Activated T-cell treated with anti-CD3 and anti-CD28 coated beads, Interleukin-2, amount 50 U/mL, for 24 hours (primary cell): ENCODE data around the gene FAM78B.

Experiments used
- DNase-seq: peaks from one replicate; pipeline ENCODE4 v3.0.0-alpha.2; 2020
- H3K27ac Mint-ChIP-seq: 2 replicates; pipeline ENCODE4 v1.8.0; 2020; ENCODE audit warnings: mild to moderate bottlenecking, mixed read lengths
- H3K27me3 Mint-ChIP-seq: 2 replicates; pipeline ENCODE4 v1.8.0; 2020; ENCODE audit warnings: mixed read lengths
- H3K36me3 Mint-ChIP-seq: 2 replicates; pipeline ENCODE4 v1.8.0; 2020; ENCODE audit warnings: low read depth, mixed read lengths
- H3K4me1 Mint-ChIP-seq: 2 replicates; pipeline ENCODE4 v1.8.0; 2020; ENCODE audit warnings: low read depth, mixed read lengths
- H3K4me3 Mint-ChIP-seq: 2 replicates; pipeline ENCODE4 v1.8.0; 2020; ENCODE audit warnings: mild to moderate bottlenecking, moderate library complexity, mixed read lengths
- H3K9me3 Mint-ChIP-seq: 2 replicates; pipeline ENCODE4 v1.8.0; 2020; ENCODE audit warnings: mixed read lengths

The FAM78B gene, protein sequence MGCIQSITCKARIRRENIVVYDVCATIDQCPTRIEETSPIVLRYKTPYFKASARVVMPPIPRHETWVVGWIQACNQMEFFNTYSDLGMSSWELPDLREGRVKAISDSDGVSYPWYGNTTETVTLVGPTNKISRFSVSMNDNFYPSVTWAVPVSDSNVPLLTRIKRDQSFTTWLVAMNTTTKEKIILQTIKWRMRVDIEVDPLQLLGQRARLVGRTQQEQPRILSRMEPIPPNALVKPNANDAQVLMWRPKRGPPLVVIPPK

DNA sequence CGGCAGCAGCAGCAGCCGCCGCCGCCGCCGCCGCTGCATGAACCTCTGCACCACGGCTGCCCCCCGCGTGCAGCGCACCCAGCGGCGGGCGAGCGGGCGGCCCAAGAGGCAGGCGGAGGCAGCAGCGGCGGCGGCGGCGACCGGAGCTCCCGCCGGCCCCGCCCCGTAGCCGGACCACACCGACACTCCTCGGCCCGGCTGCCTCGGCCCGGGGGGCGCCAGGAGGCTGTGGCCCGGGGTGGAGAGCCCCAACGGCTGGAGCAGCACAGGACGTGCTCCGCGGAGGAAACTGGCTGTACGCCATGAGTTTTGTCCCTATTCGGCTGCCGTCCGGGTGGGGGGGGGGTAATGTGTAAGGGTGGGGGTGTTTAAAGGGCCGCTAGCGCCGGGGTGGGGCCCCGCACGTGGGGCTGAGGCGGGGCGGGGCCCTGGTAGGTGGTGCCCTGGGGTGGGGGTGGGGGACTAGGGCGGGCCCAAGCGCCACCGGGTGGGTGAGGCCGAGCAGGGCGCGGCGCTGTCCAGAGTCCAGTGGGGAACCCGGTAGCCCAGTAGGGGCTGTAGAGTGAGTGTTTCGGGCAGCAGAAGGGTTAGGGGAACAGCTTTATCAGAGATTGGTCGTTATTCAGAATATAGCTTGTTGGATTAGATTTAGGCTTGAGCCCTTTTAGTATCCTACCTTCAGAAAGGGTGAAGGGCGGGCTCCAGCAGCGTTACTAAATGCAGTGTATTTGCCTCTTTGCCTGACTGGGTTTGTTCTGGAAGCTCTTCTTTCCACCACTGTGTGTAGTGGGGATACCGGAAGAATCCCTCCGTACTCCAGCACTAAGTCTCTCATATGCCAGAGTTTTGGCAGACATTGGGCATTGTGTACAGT is at the start of gene FAM78B:
Gene FAM78B, minus strand, starts transcription at position 304 of the 874 bp plus-strand sequence. CDS start 753 bp downstream, outside the sequence.
- DNase-seq = peak; percentile 77
- Mint-ChIP-seq H3K27me3 (peaks cover 60% of the 10 kb centered on the region), H3K4me3 (peak within 1 kb of the TSS; percentile 74)

DNA sequence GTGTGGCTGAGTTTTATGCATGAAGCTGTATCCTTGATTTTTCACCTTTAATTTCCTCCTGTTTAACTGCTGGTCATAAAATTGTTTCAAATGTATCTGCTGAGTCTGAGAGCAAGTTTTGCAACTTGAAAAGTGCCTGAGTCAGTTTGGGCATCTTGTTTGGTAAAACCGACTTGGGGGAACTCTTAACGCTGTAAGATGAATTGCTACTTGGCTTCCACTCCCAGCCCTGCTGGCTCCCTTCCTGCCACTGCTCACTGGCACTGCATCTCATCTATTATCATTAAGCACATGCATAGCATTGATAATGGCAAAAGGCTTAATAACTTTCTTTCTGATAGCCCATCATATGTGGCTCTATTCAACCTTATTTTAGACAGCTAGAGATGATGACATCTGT is 35.7 kb upstream of the FAM78B start:
- Mint-ChIP-seq H3K36me3 (no peaks in the 10 kb centered on the region), H3K9me3 (no peaks in the 10 kb centered on the region), H3K4me3 (no peak overlapping the region), H3K27me3 (peaks cover 3% of the 10 kb centered on the region), H3K27ac (no peak overlapping the region), H3K4me1 (no peaks in the 10 kb centered on the region)
- no peak for DNase-seq

More for the DNA sequence above, at the start of gene FAM78B:
- H3K4me1 Mint-ChIP-seq = peaks cover 34% of the 10 kb centered on the region
- H3K36me3 Mint-ChIP-seq = no peaks in the 10 kb centered on the region
- no peaks in the 10 kb centered on the region for H3K9me3 Mint-ChIP-seq
- peak within 1 kb of the TSS; percentile 23 for H3K27ac Mint-ChIP-seq

DNA sequence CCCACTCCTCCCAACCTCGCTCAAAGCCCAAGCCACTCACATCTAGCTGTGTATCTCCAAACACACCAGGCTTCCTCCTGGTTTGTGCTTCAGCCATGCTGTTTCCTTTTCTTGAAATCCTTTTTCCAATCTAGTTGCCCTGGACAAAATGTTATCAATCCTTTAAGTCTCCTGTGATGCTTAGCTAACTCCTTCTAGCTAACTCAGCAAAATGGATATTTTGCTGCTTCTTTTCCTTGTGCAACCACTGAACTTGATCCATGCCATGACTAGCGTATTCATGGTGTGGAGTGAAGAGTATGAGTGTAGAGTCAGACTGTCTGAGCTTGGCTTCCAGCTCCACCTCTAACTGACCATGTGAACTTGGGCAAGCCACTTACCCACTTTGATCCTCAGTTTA is 33.9 kb upstream of the FAM78B start:
- no peak overlapping the region for H3K27ac Mint-ChIP-seq
- no peaks in the 10 kb centered on the region for H3K9me3 Mint-ChIP-seq
- no peaks in the 10 kb centered on the region for H3K4me1 Mint-ChIP-seq
- no peak for DNase-seq
- peaks cover 3% of the 10 kb centered on the region for H3K27me3 Mint-ChIP-seq
- H3K4me3 Mint-ChIP-seq = no peak overlapping the region
- H3K36me3 Mint-ChIP-seq = no peaks in the 10 kb centered on the region

DNA sequence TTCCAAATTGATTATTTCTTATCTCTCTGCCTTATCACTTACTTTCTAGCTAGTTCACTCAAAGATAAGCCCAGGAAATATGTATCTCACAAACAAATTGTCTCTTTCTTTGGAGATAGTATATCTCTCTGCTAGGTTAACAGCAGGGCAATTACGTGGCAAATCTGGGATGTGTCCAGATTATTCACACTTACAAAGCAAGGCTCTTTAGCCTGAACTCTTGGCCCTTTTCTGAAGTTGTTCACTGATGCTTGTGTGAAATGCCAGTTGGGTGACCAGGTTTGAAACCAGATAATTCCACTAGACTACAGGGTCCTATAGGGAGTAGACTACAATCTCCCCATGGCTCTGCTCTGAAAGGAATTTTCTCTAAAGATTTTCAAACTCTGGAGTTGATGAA is 30.8 kb upstream of the FAM78B start:
- no peaks in the 10 kb centered on the region for H3K9me3 Mint-ChIP-seq
- no peak for DNase-seq
- no peak overlapping the region for H3K27ac Mint-ChIP-seq
- H3K27me3 Mint-ChIP-seq = peaks cover 10% of the 10 kb centered on the region
- H3K36me3 Mint-ChIP-seq = no peaks in the 10 kb centered on the region
- no peaks in the 10 kb centered on the region for H3K4me1 Mint-ChIP-seq
- H3K4me3 Mint-ChIP-seq = no peak overlapping the region

DNA sequence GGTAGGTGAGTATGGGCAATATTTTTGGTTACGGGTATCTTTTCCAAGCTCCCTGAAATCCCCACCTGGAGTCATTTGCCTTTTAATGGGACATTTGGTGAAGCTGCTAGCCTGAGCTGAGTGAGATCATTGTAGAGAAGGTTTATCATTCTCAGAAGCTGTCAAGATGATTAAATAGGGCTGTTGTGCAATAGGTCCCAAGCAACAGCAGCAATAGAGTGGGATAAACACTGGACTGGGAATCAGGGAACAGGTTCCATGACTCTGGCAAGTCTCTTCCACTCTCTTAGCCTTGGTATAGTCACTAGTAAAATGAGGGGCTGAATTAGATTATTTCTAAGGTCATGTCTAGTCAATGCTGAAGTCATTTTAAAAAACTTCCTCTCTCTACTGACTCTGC is 30.3 kb upstream of the FAM78B start:
- Mint-ChIP-seq H3K9me3 (no peaks in the 10 kb centered on the region), H3K36me3 (no peaks in the 10 kb centered on the region), H3K27ac (no peak overlapping the region), H3K27me3 (peaks cover 10% of the 10 kb centered on the region), H3K4me3 (no peak overlapping the region), H3K4me1 (no peaks in the 10 kb centered on the region)
- DNase-seq = no peak

DNA sequence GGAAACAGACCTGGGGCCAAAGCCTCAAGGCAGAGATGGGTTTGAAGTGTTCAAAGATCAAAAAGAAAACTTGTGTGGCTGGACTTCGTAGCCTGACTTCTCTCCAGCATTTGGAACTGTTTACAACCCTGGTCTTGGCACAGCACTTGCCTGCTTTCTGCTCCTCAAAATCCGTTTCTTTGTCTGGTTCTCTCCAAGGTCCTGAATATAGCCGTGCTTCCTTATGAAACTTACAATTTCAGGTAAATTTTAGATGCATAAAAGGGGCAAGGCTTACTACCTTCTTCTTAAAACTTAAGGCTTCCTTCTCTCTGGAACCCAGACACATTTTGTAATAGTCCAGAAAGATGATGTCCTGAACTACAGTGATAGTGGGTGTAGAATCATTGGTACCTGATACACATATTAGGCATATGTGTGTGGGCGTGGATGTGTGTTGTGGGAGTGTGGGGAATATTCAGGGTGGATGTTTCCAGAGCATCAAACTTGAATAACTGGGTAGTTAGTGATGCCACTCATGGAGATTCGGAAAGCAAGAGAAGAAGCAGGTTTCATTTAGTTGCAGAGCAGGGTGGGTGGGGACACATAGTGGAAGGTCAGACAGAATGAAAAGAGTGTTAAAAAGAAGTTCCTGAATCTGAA is 26.4 kb upstream of the FAM78B start:
- DNase-seq = no peak
- Mint-ChIP-seq H3K4me1 (no peaks in the 10 kb centered on the region), H3K27ac (no peak overlapping the region), H3K4me3 (no peak overlapping the region), H3K36me3 (no peaks in the 10 kb centered on the region), H3K9me3 (no peaks in the 10 kb centered on the region), H3K27me3 (peaks cover 9% of the 10 kb centered on the region)

DNA sequence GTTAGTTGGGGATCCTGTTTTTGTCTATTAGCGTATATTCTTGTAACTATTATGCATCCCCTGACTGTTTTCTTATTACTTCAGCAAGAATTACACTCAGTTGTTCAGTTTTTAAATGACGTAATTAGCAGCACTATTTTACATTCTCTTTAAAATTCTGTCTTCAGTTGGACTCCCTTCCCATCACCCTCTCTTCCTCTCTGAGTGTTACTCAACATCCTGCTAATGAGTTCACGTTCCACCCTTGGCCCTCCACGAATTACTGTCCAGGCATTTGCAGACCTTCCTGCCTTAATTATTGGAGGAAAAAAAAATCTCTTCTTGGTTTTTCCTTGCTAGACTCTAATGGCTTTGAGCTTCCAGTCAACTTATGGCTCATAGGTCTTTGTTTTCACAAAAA is 23.6 kb upstream of the FAM78B start:
- Mint-ChIP-seq H3K4me3 (no peak overlapping the region), H3K27me3 (peaks cover 9% of the 10 kb centered on the region), H3K9me3 (no peaks in the 10 kb centered on the region), H3K27ac (no peak overlapping the region), H3K4me1 (no peaks in the 10 kb centered on the region), H3K36me3 (no peaks in the 10 kb centered on the region)
- no peak for DNase-seq

DNA sequence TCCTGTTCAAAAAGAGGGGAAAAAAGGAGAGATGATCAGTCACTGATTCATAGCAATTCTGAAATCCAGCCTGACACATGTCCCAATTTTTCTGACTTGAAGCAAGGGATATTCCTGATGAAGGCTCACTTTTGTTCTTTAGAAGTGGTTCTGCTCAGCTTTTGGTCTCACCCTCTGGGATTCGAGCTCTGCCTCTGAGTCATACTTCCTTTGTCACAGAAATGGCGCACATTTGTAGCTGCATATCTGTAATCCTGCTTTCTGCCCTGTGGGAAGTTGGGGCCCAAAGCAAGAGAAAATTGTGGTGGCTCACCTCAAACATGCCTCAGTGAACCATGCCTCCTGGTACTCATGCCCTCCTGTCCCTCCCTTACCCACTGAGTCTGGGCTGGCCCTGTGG is 22.3 kb upstream of the FAM78B start:
- H3K4me3 Mint-ChIP-seq = no peak overlapping the region
- H3K27me3 Mint-ChIP-seq = peaks cover 15% of the 10 kb centered on the region
- H3K27ac Mint-ChIP-seq = no peak overlapping the region
- no peak for DNase-seq
- no peaks in the 10 kb centered on the region for H3K9me3 Mint-ChIP-seq
- no peaks in the 10 kb centered on the region for H3K36me3 Mint-ChIP-seq
- H3K4me1 Mint-ChIP-seq = no peaks in the 10 kb centered on the region

DNA sequence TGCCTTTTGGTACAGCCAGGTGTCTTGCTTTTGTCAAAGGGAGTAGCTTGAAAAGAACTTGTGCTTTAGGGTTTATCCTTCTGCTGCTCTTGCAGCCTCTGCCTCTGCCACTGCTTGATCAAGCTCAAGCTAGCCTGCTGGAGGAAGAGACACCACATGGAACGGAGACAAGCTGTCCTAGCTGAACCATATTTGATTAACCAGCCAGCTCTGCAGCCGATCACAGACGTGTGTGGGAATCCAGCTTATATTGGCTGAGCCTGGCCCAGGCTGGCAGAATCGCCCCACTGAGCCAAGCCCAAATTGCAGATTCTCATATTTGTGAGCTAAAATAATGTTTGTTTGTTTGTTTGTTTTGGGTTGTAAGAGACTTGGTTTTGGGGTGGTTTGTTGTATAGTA is 18.7 kb upstream of the FAM78B start:
- Mint-ChIP-seq H3K36me3 (no peaks in the 10 kb centered on the region), H3K4me3 (no peak overlapping the region), H3K9me3 (no peaks in the 10 kb centered on the region), H3K27ac (no peak overlapping the region), H3K4me1 (no peaks in the 10 kb centered on the region), H3K27me3 (peaks cover 13% of the 10 kb centered on the region)
- no peak for DNase-seq

DNA sequence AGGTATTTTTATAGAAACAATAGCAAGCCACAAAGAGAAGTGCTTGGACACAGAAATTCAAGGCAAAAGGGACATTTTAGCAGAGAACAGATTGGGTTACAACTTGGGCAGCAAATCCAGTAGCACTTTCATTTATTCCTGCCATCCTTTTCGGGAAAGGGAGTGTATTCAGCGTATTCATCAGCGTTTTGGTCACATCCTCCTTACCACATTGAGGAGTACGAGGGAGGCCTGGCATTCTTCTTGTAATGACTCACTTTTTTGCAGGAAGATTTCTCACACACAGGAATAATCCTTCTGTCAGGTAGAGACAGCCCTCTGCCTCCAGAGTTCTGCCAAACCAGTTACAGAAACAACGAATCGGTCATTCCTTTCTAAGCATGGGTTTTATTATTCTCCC is 18.1 kb upstream of the FAM78B start:
- Mint-ChIP-seq H3K36me3 (no peaks in the 10 kb centered on the region), H3K4me3 (no peak overlapping the region), H3K4me1 (no peaks in the 10 kb centered on the region), H3K27ac (no peak overlapping the region), H3K9me3 (no peaks in the 10 kb centered on the region), H3K27me3 (peaks cover 13% of the 10 kb centered on the region)
- no peak for DNase-seq

DNA sequence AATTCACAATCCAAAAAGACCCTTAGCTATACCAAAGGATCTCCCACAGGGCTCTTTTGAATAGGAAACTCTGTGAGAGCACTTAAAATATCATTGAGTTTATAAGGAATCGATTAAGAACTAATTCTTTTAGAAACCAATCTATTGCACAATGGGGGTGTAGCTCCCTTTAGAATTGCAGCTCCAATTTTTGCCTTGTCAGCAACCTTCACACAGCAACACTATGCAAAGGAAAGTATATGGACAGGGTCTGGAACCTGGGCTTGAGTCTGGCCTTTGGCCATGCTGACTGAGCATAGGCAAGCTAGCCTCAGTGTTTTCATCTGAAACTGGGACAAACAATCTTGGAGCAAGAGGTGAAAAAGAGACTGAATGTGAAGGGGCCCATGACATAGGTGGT is 17.2 kb upstream of the FAM78B start:
- Mint-ChIP-seq H3K4me1 (no peaks in the 10 kb centered on the region), H3K27me3 (peaks cover 13% of the 10 kb centered on the region), H3K4me3 (no peak overlapping the region), H3K36me3 (no peaks in the 10 kb centered on the region), H3K9me3 (no peaks in the 10 kb centered on the region), H3K27ac (no peak overlapping the region)
- DNase-seq = no peak

DNA sequence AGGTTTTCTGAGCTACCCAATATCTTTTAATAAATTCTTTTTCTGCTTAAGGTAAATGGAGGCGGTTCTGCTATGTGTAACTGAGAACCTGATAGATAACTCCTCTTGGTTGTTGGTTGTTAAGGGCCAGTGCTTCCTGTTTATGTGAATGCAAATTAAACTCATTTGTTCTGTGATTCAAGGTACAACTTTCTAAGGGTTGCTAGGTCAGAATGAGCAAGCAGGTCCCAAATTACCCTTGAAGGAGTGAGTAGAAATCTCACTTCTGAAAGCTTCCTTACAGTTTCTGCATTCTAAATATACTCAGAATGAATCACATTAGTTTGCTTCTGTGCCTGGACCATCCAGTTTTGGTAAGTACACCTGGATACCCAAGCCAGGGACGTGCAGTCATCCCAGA is 15.5 kb upstream of the FAM78B start:
- H3K4me3 Mint-ChIP-seq = no peak overlapping the region
- DNase-seq = no peak
- H3K27ac Mint-ChIP-seq = no peak overlapping the region
- H3K4me1 Mint-ChIP-seq = no peaks in the 10 kb centered on the region
- H3K9me3 Mint-ChIP-seq = no peaks in the 10 kb centered on the region
- H3K36me3 Mint-ChIP-seq = no peaks in the 10 kb centered on the region
- peaks cover 17% of the 10 kb centered on the region for H3K27me3 Mint-ChIP-seq

DNA sequence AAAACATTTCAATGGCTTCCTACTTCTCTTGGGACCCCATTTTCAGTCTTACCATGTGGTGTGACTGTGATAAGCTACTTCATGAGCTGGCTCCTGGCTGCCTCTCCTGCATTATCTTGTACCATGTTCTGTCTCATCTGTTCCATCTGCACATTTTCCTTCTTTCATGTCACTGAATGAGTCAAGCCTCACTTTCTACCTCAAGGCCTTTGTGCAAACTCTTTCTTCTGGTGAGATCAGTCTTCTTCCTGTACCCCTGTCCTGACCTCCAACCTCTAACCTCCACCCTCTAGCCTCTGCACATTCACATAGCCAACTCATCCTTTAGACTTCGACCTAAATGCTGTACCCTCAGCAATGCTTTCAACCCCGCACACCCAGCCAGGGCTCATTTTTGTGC is 9.6 kb upstream of the FAM78B start:
- Mint-ChIP-seq H3K4me1 (peaks cover 8% of the 10 kb centered on the region), H3K36me3 (no peaks in the 10 kb centered on the region), H3K9me3 (no peaks in the 10 kb centered on the region), H3K27ac (peak overlapping the region; percentile 41), H3K4me3 (no peak overlapping the region), H3K27me3 (peaks cover 8% of the 10 kb centered on the region)
- DNase-seq = no peak

DNA sequence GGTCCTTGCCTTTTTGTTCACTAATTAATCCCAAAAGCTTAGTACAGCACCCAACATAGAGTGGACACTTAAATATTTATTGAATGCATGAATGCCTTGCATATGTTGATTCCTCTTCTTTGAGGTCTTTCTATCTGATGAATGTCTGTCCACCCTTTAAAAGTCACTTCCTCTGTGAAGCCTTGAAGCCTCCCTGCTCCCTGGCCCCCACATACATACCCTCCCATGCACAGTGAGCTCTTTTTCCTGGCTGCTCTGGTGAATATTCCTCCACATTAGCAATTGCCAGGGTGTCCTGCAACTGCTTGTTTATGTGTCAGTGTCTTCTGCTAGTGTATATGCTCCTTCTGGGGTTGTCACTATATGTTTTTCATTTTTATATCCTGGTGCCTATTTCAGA is 8.2 kb upstream of the FAM78B start:
- H3K4me1 Mint-ChIP-seq = peaks cover 8% of the 10 kb centered on the region
- H3K27me3 Mint-ChIP-seq = peaks cover 8% of the 10 kb centered on the region
- no peaks in the 10 kb centered on the region for H3K36me3 Mint-ChIP-seq
- H3K27ac Mint-ChIP-seq = no peak overlapping the region
- no peak overlapping the region for H3K4me3 Mint-ChIP-seq
- DNase-seq = no peak
- no peaks in the 10 kb centered on the region for H3K9me3 Mint-ChIP-seq

DNA sequence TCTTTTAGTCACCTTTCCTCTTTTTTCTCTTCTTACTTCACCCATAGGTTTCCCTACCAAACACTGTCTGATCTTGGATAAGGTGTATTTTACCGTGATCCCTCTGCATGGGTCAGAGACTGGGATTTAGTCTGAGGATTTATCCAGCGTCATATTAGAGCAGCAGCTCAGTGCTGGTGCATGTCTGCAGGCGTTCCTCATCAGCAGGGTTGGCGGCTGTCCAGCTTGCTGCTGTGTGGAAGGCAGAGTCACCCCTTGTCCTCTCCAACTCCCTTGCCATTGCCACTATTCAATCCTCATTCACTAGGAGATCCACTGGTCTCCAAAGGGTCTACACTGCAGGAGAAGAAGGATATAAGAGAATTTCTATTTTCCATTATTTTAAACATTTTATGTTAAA is 7.3 kb upstream of the FAM78B start:
- Mint-ChIP-seq H3K4me1 (peaks cover 13% of the 10 kb centered on the region), H3K9me3 (no peaks in the 10 kb centered on the region), H3K36me3 (no peaks in the 10 kb centered on the region), H3K27me3 (peaks cover 10% of the 10 kb centered on the region), H3K27ac (no peak overlapping the region), H3K4me3 (no peak overlapping the region)
- DNase-seq = no peak
